HG03159 (cell line): Measurements from ENCODE around the gene LRRC8A.
"Not testable (repeated sequence)": the region's sequence is repeated elsewhere in the genome, so short reads cannot be mapped to it uniquely, and the experiment has no call there.

Experiments used
- ATAC-seq: cut with Tn5 transposase; IDR thresholded peaks from one replicate; pipeline ENCODE4 v1.9.1; 2021; ENCODE audit warnings: mild to moderate bottlenecking, moderate library complexity; ENCODE audit not compliant: unreplicated experiment

The LRRC8A gene

GRCh38 chr9:128947277-128947526 is 65.3 kb downstream of the LRRC8A start:
- ATAC-seq = no peak

- peak; percentile 83 for ATAC-seq
These were observed 65.8 kb downstream of the LRRC8A start, which contains the start of the genes DOLK and NUP188 for GRCh38 chr9:128947527-128948301. Gene DOLK, minus strand, starts transcription at chr9:128947603. Its CDS starts 300 bp downstream, at chr9:128947303. Gene NUP188, plus strand, starts transcription at chr9:128947699. Its CDS starts 21 bp downstream, at chr9:128947720.

GRCh38 chr9:128961403-128961802 is 79.5 kb downstream of the LRRC8A start:
- not testable (repeated sequence) for ATAC-seq
